Measurements from ENCODE around the gene SLC25A23. TPM values are rescaled to one million over a fixed set of nuclear protein-coding genes. Genes with fewer than 3 reads are reported as not detected.
A peak's percentile ranks its signal among the peaks of the same experiment; 100 is the strongest.

The SLC25A23 gene
- total and polyA plus RNA-seq, 10 of the 15 experiments (the other 5 are each of a cell fraction or from before 2014, with no cell fraction given): 10.2 to 85.8 (median 50.0) TPM

GRCh38 chr19:6465006-6465405, 5.4 kb upstream of the SLC25A23 start (continued):
- TF ChIP-seq, protein P1, sequence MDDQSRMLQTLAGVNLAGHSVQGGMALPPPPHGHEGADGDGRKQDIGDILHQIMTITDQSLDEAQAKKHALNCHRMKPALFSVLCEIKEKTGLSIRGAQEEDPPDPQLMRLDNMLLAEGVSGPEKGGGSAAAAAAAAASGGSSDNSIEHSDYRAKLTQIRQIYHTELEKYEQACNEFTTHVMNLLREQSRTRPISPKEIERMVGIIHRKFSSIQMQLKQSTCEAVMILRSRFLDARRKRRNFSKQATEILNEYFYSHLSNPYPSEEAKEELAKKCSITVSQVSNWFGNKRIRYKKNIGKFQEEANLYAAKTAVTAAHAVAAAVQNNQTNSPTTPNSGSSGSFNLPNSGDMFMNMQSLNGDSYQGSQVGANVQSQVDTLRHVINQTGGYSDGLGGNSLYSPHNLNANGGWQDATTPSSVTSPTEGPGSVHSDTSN (IDR thresholded peaks at IDR 0.05; ENCODE audit: insufficient replicate concordance, low read depth, low read length): no peak

- in situ Hi-C loops (cut with MboI) (no loop called here), intact Hi-C loops (cut with micrococcal nuclease; ENCODE audit: unreplicated experiment) (no loop called here)
- Histone ChIP-seq H3K79me2 (ENCODE audit: control insufficient read depth, insufficient read depth, low read length) (peaks cover 2% of the 10 kb centered on the region), H3K36me3 (ENCODE audit: control insufficient read depth in 2 of 2, insufficient read depth in 2 of 2, low read length in 1 of 2) (no peaks in the 10 kb centered on the region; a peak in 1 of 4 replicates), H3K27ac (ENCODE audit: control insufficient read depth, insufficient read depth) (no peak within 1 kb of the TSS), H3K9ac (ENCODE audit: control insufficient read depth, insufficient read depth, low read length) (no peak within 1 kb of the TSS), H3K4me1 (ENCODE audit: control insufficient read depth, insufficient read depth, low read length) (no peaks in the 10 kb centered on the region), H3K9me3 (replicated peaks; ENCODE audit: control insufficient read depth, insufficient read depth, low read length) (no peaks in the 10 kb centered on the region), H2AFZ (ENCODE audit: control insufficient read depth, low read depth, low read length) (peak within 1 kb of the TSS; percentile 28; the same call in 1 of the 2 replicates), H3K4me3 (no peak within 1 kb of the TSS; the same call in 1 of the 2 replicates), H4K20me1 (ENCODE audit: control insufficient read depth, insufficient read depth) (no peaks in the 10 kb centered on the region), H3K4me2 (ENCODE audit: control insufficient read depth, insufficient read depth) (peak within 1 kb of the TSS; percentile 59), H3K27me3 (replicated peaks in 1 of 2; ENCODE audit: control insufficient read depth in 2 of 2, insufficient read depth in 2 of 2, low read length in 1 of 2) (no peaks in the 10 kb centered on the region)
- FAIRE-seq (no peak), DNase-seq (ENCODE audit: low read depth, low spot score) (no peak), ATAC-seq (no peak)
- ChIA-PET POLR2A (no interaction called here), SMC1A (ENCODE audit: uncharacterized antibody, unreplicated experiment) (no interaction called here), CTCF (interaction anchor here (0.9 kb wide), 1 partner anchor 17 kb away, joined by 4 read pairs; no protein-coding TSS in a partner anchor), RAD21 (ENCODE audit: unreplicated experiment) (no interaction called here)
- 42% methylated on average over 56 of the region's 65 CpGs for WGBS (ENCODE audit: insufficient coverage, insufficient replicate concordance, low lambda C conversion rate, missing lambda C conversion rate)
- BruUV-seq (replicated peaks): no TSS peak
- TF ChIP-seq USF1 (IDR thresholded peaks at IDR 0.05; ENCODE audit: borderline replicate concordance, extremely low read length, insufficient read depth, low read depth, low read length) (peak; percentile 82), RAD51 (IDR thresholded peaks at IDR 0.05) (peak; percentile 70; the same call in 1 of the 2 replicates), IKZF2 (IDR thresholded peaks at IDR 0.05) (no peak), BHLHE40 (IDR thresholded peaks at IDR 0.05; ENCODE audit: borderline replicate concordance in 1 of 2, low read depth in 2 of 2, low read length in 1 of 2) (peak in 1 of 2 experiments; percentile 82; a peak in 2 of 4 replicates), SPI1 (IDR thresholded peaks at IDR 0.05; ENCODE audit: borderline replicate concordance, insufficient read depth, low read depth, low read length) (no peak)
Measured at GRCh38 chr19:6464070-6464873, 4.7 kb upstream of the SLC25A23 start, which contains the start of gene CRB3. TSS of gene CRB3 (plus strand) at chr19:6464271. CDS start at chr19:6464702, 431 bp downstream.
